ENCODE data around the gene SLC41A3.
"Not testable (repeated sequence)": the region's sequence is repeated elsewhere in the genome, so short reads cannot be mapped to it uniquely, and the experiment has no call there.

SLC41A3 gene

GRCh38 chr3:126081618-126082361 is 2.1 kb downstream of the SLC41A3 start:
- DNase-seq = peak; percentile 56

GRCh38 chr3:126080970-126081369 is 3.0 kb downstream of the SLC41A3 start:
- no peak for DNase-seq

- no peak for DNase-seq
Measured at GRCh38 chr3:126078866-126079265, 5.1 kb downstream of the SLC41A3 start.

- DNase-seq = no peak
Measured at GRCh38 chr3:126077754-126078153, 6.2 kb downstream of the SLC41A3 start.

GRCh38 chr3:126076140-126076539 is 7.8 kb downstream of the SLC41A3 start:
- no peak for DNase-seq

- no peak for DNase-seq
Measured at GRCh38 chr3:126070146-126070545, 13.8 kb downstream of the SLC41A3 start.

GRCh38 chr3:126067959-126068358 is 16.0 kb downstream of the SLC41A3 start:
- DNase-seq = no peak

GRCh38 chr3:126066676-126067075 is 17.2 kb downstream of the SLC41A3 start:
- DNase-seq = not testable (repeated sequence)

- DNase-seq = no peak
Measured at GRCh38 chr3:126065876-126066275, 18.0 kb downstream of the SLC41A3 start.

GRCh38 chr3:126064627-126065258 is 19.2 kb downstream of the SLC41A3 start:
- DNase-seq = peak; percentile 31

GRCh38 chr3:126063358-126063965 is 20.5 kb downstream of the SLC41A3 start:
- no peak for DNase-seq

- DNase-seq = no peak
Measured at GRCh38 chr3:126061301-126062032, 22.5 kb downstream of the SLC41A3 start.

- DNase-seq = no peak
Measured at GRCh38 chr3:126060613-126061145, 23.2 kb downstream of the SLC41A3 start.

- no peak for DNase-seq
Measured at GRCh38 chr3:126058666-126059065, 25.3 kb downstream of the SLC41A3 start.

GRCh38 chr3:126057936-126058335 is 26.0 kb downstream of the SLC41A3 start:
- no peak for DNase-seq

- no peak for DNase-seq
Measured at GRCh38 chr3:126057501-126057819, 26.5 kb downstream of the SLC41A3 start.

- no peak for DNase-seq
Measured at GRCh38 chr3:126056681-126057500, 27.0 kb downstream of the SLC41A3 start.

GRCh38 chr3:126056088-126056487 is 27.8 kb downstream of the SLC41A3 start:
- DNase-seq = no peak

- no peak for DNase-seq
Measured at GRCh38 chr3:126054870-126055269, 29.1 kb downstream of the SLC41A3 start.

GRCh38 chr3:126053949-126054569 is 29.9 kb downstream of the SLC41A3 start:
- no peak for DNase-seq

GRCh38 chr3:126053513-126053912 is 30.4 kb downstream of the SLC41A3 start:
- DNase-seq = no peak

Data from MV-4-11 (cell line).